PC-9 (cell line): ENCODE data around the gene ANKRD39.

Experiments used
- CTCF ChIP-seq: fragments of 200-600 bp; sonication (generic); conservative IDR thresholded peaks from 2 replicates; pipeline ENCODE4 v1.6.1; 2017; ENCODE audit warnings: mixed run types, antibody characterized with exemption, mild to moderate bottlenecking, moderate library complexity
- EZH2 ChIP-seq: fragments of 200-600 bp; sonication (generic); IDR thresholded peaks from 2 replicates; pipeline ENCODE4 v1.8.0; 2017; ENCODE audit warnings: antibody characterized with exemption, low read depth

DNA sequence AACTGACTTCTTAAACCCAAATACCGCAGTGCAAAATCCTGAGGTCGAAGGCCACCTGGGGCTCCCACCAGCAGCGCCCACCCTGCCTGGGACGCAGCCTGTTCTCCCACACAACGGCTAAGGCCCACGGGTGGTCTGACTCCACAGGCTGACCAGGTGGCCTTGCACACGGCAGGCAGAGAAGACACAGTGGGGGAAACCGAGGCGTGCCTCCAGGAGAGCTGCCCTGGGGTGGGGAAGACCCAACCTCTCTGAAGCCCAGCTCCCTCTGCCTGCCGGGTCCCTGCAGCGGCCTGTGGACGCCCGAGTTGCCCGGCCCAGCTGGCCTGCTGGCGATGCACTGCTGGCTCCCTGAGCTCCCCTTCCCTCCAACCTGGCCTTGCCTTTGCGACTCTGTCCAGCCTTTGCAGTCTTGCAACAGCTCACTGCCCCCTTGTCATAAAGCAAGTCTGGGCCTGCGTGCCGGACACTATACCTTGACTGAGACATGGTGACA lies 21.8 kb upstream of the ANKRD39 start:
- no peak for TF ChIP-seq CTCF
- TF ChIP-seq EZH2: no peak
